Left ventricle myocardium superior (tissue), 1 donor: ENCODE data around the gene C1orf35. TPM values are rescaled to one million over a fixed set of nuclear protein-coding genes. Genes with fewer than 3 reads are reported as not detected.

Source experiments
- microRNA-seq: library from miRNA; unstranded; fragments of <30 nt; microRNA quantifications from one replicate; pipeline ENCODE4 v1.2.0, GENCODE V29; 2020; ENCODE audit warnings: borderline number of aligned reads
- total RNA-seq: library from RNA; stranded (reverse); fragmentation: NEBNext Ultra II Directional; extraction: Animal tissue kit (Norgen Biotek cat#: 25700); gene quantifications from one replicate; pipeline ENCODE4 v1.2.1, GENCODE V29; 2021
- donor health status: DM: no; HTN: yes; CAD: no; lungs with severe emphysema.

C1orf35 gene
- total RNA-seq, 1 donor from 2014 or later, result 10.5 TPM

Small RNA genes within 50 kb of the gene (microRNA-seq; reads per million reads assigned to microRNA genes)
- not detected for gene MIR3620

Other genes starting within 250 kb of the C1orf35 start
- gene WNT9A, start 155.4 kb downstream of the C1orf35 start, total RNA-seq, result 2.5 TPM
- not detected for gene WNT3A, start 96.3 kb downstream of the C1orf35 start, total RNA-seq
- gene ARF1, start 20.6 kb downstream of the C1orf35 start, total RNA-seq, result 285 TPM
- 58.6 TPM for gene MRPL55, start 6.0 kb upstream of the C1orf35 start, total RNA-seq
- 175 TPM for gene GUK1, start 37.0 kb upstream of the C1orf35 start, total RNA-seq
- gene GJC2, start 46.6 kb upstream of the C1orf35 start, total RNA-seq, result 1.7 TPM
- 11.2 TPM for gene IBA57, start 62.5 kb upstream of the C1orf35 start, total RNA-seq
- 316 TPM for gene OBSCN, start 104.7 kb upstream of the C1orf35 start, total RNA-seq